CD1c-positive myeloid dendritic cell (primary cell): ENCODE measurements around the gene PSME3IP1.
"Not testable (repeated sequence)": the region's sequence is repeated elsewhere in the genome, so short reads cannot be mapped to it uniquely, and the experiment has no call there.

ENCODE experiments used
- DNase-seq: peaks from one replicate; pipeline ENCODE4 v3.0.0-alpha.2; 2016; ENCODE audit errors: extremely low spot score

Gene PSME3IP1

DNA sequence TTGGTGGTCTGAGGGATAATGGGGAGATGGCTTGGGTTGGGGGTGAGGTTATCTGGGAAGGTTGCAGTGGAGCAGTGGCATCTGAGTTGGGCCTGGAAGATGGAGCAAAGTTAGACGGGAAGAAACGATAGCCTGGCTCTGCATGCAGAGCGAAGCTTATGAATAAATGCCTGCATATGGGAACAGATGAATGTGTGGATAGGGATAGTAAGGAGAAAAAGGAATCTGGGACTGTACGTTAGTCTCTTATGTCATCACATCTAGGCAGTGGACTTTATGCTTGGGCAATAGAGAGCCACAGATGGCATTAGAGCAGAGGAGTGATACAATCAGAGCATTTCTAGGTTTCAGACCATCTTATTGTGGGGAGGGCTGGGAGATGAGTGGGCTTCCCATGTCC, 60.5 kb downstream of the PSME3IP1 start:
- no peak for DNase-seq

- DNase-seq: no peak
These were observed 61.7 kb downstream of the PSME3IP1 start for GRCh38 chr16:57123974-57124674.

- DNase-seq: no peak
These were observed 62.4 kb downstream of the PSME3IP1 start for GRCh38 chr16:57123216-57123973.

DNA sequence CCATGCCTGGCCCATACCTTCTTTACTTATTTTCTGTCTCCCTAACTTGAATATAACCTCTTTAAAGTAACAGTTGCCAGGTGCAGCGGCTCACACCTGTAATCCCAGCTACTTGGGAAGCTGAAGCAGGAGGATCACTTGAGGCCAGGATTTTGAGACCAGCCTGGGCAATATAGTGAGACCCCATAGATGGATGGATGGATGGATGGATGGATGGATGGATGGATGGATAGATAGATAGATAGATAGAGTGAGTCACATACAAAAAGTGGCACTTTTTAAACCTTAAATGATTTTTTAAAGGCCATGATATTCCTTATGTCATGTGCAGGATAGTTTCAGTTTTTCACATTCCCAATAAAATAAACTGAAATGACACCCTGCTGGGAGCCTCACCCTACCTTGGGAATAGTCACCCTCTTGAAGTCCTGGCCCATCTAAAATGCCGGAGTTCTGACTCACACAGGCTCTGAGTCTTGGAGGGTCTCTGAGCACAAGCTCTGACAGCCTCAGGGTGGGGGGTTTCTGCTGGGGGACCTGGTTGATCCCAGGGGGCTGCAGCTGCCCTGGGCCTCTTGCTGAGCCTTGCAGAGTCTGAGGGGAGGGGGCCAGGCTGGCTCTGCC, 67.3 kb downstream of the PSME3IP1 start:
- DNase-seq: no peak

DNA sequence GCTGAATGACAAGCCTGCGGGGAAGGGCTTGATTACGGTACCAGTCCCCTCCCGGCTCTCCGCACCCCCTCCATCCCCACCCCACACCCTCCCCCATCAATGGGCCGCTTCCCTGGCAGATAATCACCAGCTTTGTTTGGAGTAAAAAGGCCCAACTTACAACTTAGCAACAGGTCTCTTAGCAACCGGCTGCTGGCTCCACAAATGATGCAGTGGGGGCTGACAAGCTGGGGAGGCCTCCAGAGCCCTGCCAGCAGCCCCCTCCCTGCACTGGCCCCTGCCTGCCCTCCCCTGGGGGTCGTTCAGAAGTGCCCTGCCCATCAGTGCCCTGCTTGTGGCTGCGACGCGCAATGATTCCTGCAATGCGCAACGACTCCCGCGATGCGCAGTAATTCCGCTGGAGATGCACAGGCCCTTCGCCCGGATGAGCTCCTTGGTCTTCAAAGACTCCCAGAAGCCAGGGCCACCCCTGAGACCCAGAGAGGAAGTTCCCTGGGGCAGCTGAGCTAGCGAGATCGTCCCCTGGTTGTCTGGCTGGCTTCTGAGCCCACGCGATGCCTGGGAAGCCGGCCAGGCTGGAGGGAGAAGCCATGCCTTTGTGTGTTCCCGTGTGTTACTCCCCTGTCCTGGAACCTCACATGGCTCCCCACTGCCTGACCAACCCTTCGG, 70.2 kb downstream of the PSME3IP1 start:
- DNase-seq: no peak

DNA sequence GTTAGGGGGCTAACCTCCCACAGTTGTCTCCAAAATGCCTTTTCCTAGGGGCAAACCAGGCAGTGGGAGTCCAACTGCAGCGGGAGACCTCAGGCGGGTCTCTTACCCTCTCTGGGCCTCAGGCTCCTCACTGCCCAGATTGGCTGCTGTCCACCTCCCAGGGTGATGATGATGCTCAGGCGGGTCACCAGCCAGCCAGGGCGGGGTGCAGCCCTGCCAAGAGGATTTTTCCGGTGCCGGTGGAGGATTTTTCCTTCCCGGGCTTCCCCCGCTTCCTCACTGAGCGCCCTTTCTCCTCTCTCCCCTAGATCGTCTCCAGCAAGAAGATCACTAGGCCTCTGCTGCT, 70.7 kb downstream of the PSME3IP1 start:
- no peak for DNase-seq

GRCh38 chr16:57113664-57114063, 72.2 kb downstream of the PSME3IP1 start:
- DNase-seq: no peak

DNA sequence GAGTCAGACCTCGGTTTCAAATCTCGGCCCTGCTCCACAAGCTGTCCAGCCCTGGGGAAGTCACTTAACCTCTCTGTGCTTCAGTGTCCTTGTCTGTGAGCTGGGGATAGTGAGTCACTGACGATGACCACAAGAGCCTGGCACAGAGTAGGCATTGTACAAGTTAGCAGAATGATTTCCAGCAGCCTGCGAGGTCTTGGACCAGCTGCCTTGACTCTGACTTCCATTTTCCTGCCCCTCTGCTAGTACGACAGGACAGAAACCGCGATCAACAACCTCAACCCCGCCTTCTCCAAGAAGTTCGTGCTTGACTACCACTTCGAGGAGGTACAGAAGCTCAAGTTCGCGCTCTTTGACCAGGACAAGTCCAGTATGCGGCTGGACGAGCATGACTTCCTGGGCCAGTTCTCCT, 72.8 kb downstream of the PSME3IP1 start:
- DNase-seq: no peak

- no peak for DNase-seq
These were observed 73.3 kb downstream of the PSME3IP1 start for GRCh38 chr16:57112403-57113041.

GRCh38 chr16:57111420-57111819, 74.4 kb downstream of the PSME3IP1 start:
- DNase-seq: no peak

DNA sequence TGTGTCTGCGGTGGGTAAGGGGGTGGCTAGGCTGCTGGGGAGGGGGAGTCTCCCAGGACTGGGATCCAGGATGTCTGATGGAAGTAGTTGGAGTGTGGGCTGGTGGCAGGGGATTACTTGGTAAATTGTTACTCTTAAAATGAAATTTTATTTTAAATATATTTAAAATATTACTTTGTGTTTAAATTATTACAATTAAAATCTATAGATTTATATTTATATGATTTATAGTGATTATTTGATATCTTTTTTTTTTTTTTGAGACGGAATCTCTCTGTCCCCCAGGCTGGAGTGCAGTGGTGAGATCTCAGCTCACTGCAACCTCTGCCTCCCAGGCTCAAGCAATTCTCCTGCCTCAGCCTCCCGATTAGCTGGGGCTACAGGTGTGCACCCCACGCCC, 74.9 kb downstream of the PSME3IP1 start:
- no peak for DNase-seq

DNA sequence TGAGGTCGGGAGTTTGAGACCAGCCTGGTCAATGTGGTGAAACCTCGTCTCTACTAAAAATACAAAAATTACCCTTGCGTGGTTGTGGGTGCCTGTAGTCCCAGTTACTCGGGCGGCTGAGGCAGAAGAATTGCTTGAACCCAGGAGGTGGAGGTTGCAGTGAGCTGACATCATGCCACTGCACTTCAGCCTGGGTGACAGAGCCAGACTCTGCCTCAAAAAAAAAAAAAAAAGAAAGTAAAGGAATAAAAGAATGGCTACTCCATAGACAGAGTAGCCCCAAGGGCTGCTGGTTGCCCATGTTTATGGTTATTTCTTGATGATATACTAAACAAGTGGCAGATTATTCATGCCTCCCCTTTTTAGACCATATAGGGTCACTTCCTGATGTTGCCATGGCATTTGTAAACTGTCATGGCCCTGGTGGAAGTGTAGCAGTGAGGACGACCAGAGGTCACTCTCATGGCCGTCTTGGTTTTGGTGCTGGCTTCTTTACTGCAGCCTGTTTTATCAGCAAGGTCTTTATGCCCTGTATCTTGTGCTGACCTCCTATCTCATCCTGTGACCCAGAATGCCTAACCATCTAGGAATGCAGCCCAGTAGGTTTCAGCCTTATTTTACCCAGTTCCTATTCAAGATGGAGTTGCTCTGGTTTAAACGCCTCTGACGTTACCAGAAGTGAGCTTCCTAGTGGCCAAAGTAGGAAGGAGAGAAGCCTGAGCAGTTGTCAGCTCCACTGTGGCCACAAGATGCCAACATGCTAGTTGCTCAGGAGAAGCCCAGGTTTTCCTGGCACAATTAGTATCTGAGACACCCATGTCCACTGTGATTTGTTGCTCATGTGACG, 76.4 kb downstream of the PSME3IP1 start:
- DNase-seq: not testable (repeated sequence)

DNA sequence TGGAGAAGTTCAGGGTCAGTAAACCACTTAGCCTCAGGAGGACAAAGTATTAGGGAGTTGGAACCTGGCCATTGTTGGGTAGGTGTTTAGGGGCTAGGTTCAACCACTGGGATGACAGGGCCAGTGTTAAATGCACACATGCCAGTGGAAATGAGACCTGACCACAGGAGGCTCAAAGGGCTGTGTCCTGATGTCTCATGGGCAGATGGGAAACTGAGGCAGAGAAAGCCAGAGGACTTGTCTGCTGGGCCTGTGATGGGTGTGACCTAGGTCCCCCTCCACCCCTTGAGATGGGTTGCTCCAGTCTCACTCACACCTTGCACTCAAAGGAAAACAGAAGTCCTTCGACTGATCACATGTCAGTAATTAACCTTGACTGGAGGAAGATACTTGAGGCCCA, 77.4 kb downstream of the PSME3IP1 start:
- no peak for DNase-seq

GRCh38 chr16:57107321-57107922, 78.4 kb downstream of the PSME3IP1 start:
- DNase-seq: no peak

DNA sequence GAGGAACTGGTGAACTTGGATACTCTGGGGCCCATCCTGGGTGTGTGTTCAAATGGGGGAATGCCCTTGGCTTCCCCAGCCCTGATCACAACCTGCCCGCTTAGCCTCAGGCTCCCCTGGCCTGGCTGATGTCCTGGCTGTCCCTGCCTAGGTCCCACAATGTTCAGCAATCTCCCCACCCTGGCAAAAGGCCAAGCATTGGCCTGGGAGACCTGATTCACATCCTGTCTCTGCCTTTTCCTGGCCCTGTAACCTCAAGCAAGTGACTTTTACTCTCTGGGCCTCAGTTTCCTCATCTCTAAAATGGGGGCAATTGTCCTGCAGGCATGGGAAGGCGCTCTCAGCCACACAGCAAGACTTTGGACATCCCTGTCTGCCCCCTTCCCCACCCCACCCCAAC, 79.1 kb downstream of the PSME3IP1 start:
- no peak for DNase-seq

DNA sequence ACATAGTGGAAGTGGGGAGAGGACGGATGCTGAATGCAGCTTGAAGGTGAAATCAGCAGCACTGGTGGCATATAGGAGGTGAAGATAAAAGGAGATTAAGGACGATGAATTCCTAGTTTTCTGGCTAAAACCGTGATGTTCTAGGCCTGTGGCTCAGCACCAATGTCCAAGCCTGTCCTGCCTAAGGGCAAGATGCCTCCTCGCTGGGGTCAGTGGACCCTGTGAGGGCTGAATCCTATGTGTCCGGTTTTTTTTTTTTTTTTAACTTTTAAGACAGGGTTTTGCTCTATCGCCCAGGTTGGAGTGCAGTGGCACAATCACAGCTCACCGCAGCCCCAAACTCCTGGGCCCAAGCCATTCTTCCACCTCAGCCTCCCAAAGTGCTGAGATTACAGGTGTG, 80.7 kb downstream of the PSME3IP1 start:
- DNase-seq: no peak

DNA sequence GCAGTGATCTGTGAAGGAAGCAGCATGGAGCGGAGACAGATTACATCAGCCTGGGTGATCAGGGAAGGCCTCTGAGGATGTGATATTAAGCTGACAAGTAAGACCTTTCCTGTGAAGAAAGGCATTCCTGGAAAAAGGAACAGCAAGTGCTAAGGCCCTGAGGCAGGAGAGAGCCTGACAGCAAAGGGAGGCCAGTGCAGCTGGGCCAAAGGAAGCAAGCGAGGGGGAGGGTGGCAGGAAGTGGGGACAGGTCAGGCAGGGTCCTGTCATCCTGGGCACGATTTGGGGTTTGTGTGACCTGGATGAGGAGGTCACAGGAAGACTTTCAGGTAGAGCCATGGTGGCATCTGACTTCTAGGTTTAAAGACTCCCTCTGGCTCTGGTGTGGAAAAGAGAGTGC, 81.1 kb downstream of the PSME3IP1 start:
- DNase-seq: no peak

GRCh38 chr16:57102888-57103851, 82.7 kb downstream of the PSME3IP1 start:
- DNase-seq: no peak
